OCI-LY7 (cell line): Measurements from ENCODE around the gene PLAAT2.

Experiments
- EZH2phosphoT487 ChIP-seq: fragments of 200-600 bp; sonication (generic); IDR thresholded peaks from 2 replicates; pipeline ENCODE4 v1.6.1; 2018; ENCODE audit warnings: low read depth, borderline replicate concordance, mild to moderate bottlenecking, mixed run types, antibody characterized with exemption, low read length, moderate library complexity, mixed read lengths
- TF ChIP-seq, protein P1 (sequence below): fragments of 200-600 bp; sonication (generic); conservative IDR thresholded peaks from 2 replicates; pipeline ENCODE4 v1.5.1; 2014; ENCODE audit warnings: mild to moderate bottlenecking, antibody characterized with exemption, low read length, moderate library complexity, mixed read lengths

- TF ChIP-seq, protein P1, sequence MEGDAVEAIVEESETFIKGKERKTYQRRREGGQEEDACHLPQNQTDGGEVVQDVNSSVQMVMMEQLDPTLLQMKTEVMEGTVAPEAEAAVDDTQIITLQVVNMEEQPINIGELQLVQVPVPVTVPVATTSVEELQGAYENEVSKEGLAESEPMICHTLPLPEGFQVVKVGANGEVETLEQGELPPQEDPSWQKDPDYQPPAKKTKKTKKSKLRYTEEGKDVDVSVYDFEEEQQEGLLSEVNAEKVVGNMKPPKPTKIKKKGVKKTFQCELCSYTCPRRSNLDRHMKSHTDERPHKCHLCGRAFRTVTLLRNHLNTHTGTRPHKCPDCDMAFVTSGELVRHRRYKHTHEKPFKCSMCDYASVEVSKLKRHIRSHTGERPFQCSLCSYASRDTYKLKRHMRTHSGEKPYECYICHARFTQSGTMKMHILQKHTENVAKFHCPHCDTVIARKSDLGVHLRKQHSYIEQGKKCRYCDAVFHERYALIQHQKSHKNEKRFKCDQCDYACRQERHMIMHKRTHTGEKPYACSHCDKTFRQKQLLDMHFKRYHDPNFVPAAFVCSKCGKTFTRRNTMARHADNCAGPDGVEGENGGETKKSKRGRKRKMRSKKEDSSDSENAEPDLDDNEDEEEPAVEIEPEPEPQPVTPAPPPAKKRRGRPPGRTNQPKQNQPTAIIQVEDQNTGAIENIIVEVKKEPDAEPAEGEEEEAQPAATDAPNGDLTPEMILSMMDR: no peak
- TF ChIP-seq EZH2phosphoT487: no peak
Observed at GRCh38 chr11:63535734-63536133, 27.4 kb downstream of the PLAAT2 start.
